ENCODE results near the gene CNN1. TPM values are rescaled to one million over a fixed set of nuclear protein-coding genes. Genes with fewer than 3 reads are reported as not detected.
"Not testable (repeated sequence)": the region's sequence is repeated elsewhere in the genome, so short reads cannot be mapped to it uniquely, and the experiment has no call there.

CNN1 gene
- total RNA-seq, 1 experiment from 2014 or later: 15.7 TPM

DNA sequence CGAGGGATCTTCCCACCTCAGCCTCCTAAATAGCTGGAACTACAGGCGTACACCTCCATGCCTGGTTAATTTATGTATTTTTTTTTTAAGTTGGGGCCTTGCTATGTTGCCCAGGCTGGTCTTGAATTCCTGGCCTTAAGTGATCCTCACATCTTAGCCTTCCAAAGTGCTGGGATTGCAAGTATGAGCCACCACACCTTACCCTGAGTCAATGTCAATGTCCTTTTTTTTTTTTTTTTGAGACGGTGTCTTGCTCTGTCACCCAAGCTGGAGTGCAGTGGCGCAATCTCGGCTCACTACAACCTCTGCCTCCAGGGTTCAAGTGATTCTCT, 27.0 kb downstream of the CNN1 start:
- H3K14ac ChIP-seq (ENCODE audit: insufficient read depth, low read length); H3K9me3 ChIP-seq (ENCODE audit: control insufficient read depth, low read depth, low read length); H4K91ac ChIP-seq (ENCODE audit: insufficient read length, low read depth, low read length); H3T11ph ChIP-seq (ENCODE audit: low read length); H2BK15ac ChIP-seq (ENCODE audit: low read depth, low read length); H3K4me3 Mint-ChIP-seq; H3K27ac Mint-ChIP-seq; H3K18ac ChIP-seq (ENCODE audit: insufficient read length, low read depth, low read length); H2BK20ac ChIP-seq (ENCODE audit: low read depth, low read length, poor library complexity, severe bottlenecking); H2BK12ac ChIP-seq (ENCODE audit: insufficient read length, low read depth, low read length); H3K4me2 ChIP-seq (ENCODE audit: insufficient read depth, insufficient read length, low read length); H3K56ac ChIP-seq (ENCODE audit: insufficient read length, low read depth, low read length); H3K4me1 ChIP-seq (ENCODE audit: insufficient read depth, low read length); H3K9me3 Mint-ChIP-seq; H4K20me1 ChIP-seq (ENCODE audit: control insufficient read depth, insufficient read depth, insufficient read length); DNase-seq; H3K4ac ChIP-seq (ENCODE audit: low read depth, low read length); H3K27me3 Mint-ChIP-seq (ENCODE audit: low read depth); H3K27ac ChIP-seq (ENCODE audit: insufficient read length, low read depth, low read length); H2AFZ ChIP-seq (ENCODE audit: low read length); H2BK120ac ChIP-seq (ENCODE audit: low read depth, low read length, poor library complexity, severe bottlenecking); H3K4me1 Mint-ChIP-seq; H4K5ac ChIP-seq (ENCODE audit: insufficient read length, low read depth, low read length); H3K9ac ChIP-seq (ENCODE audit: extremely low read depth, insufficient read length, low read length); H3K36me3 Mint-ChIP-seq (ENCODE audit: insufficient read depth in 1 of 3, low read depth in 3 of 3); H3K23me2 ChIP-seq (ENCODE audit: insufficient read length, low read depth, low read length, poor library complexity, severe bottlenecking); H2BK5ac ChIP-seq (ENCODE audit: insufficient read length, low read length); H3K27me3 ChIP-seq (ENCODE audit: insufficient read depth, low read length); H2AK5ac ChIP-seq (ENCODE audit: insufficient read length, low read length); H3K79me1 ChIP-seq (ENCODE audit: insufficient read depth, low read depth, low read length, poor library complexity, severe bottlenecking); H4K8ac ChIP-seq (replicated peaks; ENCODE audit: insufficient read length, low read depth, low read length); H3K79me2 ChIP-seq (ENCODE audit: insufficient read depth, low read length); H3K23ac ChIP-seq (ENCODE audit: insufficient read length, low read depth, low read length): not testable (repeated sequence)
- no CpG with 5 or more reads among the region's 5 CpGs for WGBS (ENCODE audit: extremely low coverage, insufficient read length, low lambda C conversion rate)
